ENCODE results near the gene HTD2.

Gene HTD2

GRCh38 chr3:58347984-58348383 is 41.7 kb downstream of the HTD2 start:
- TF ChIP-seq CTCF (conservative IDR thresholded peaks at IDR 0.05; ENCODE audit: control insufficient read depth, insufficient read depth, low read depth, low read length) = no peak
- no peak for DNase-seq (ENCODE audit: low read depth)
- no peak overlapping the region for H3K4me3 ChIP-seq (ENCODE audit: control insufficient read depth, low read depth, low read length)

GRCh38 chr3:58349792-58350626 is 43.7 kb downstream of the HTD2 start:
- TF ChIP-seq CTCF (conservative IDR thresholded peaks at IDR 0.05; ENCODE audit: control insufficient read depth, insufficient read depth, low read depth, low read length) = no peak

GRCh38 chr3:58350627-58351013 is 44.3 kb downstream of the HTD2 start:
- TF ChIP-seq CTCF (conservative IDR thresholded peaks at IDR 0.05; ENCODE audit: control insufficient read depth, insufficient read depth, low read depth, low read length) = no peak
- peak; percentile 67 for DNase-seq (ENCODE audit: low read depth)
- H3K4me3 ChIP-seq (ENCODE audit: control insufficient read depth, low read depth, low read length) = no peak overlapping the region

More at GRCh38 chr3:58349792-58350626, 43.7 kb downstream of the HTD2 start:
- no peak overlapping the region for H3K4me3 ChIP-seq (ENCODE audit: control insufficient read depth, low read depth, low read length)
- no peak for DNase-seq (ENCODE audit: low read depth)

- no peak overlapping the region for H3K4me3 ChIP-seq (ENCODE audit: control insufficient read depth, low read depth, low read length)
- DNase-seq (ENCODE audit: low read depth) = no peak
- TF ChIP-seq CTCF (conservative IDR thresholded peaks at IDR 0.05; ENCODE audit: control insufficient read depth, insufficient read depth, low read depth, low read length) = no peak
These were observed 45.6 kb downstream of the HTD2 start for GRCh38 chr3:58351920-58352319.

GRCh38 chr3:58352626-58353025 is 46.3 kb downstream of the HTD2 start:
- no peak overlapping the region for H3K4me3 ChIP-seq (ENCODE audit: control insufficient read depth, low read depth, low read length)
- no peak for TF ChIP-seq CTCF (conservative IDR thresholded peaks at IDR 0.05; ENCODE audit: control insufficient read depth, insufficient read depth, low read depth, low read length)
- no peak for DNase-seq (ENCODE audit: low read depth)

GRCh38 chr3:58353722-58354553 is 47.6 kb downstream of the HTD2 start:
- no peak for TF ChIP-seq CTCF (conservative IDR thresholded peaks at IDR 0.05; ENCODE audit: control insufficient read depth, insufficient read depth, low read depth, low read length)
- DNase-seq (ENCODE audit: low read depth) = peak; percentile 26
- H3K4me3 ChIP-seq (ENCODE audit: control insufficient read depth, low read depth, low read length) = no peak overlapping the region

Data from fibroblast of mammary gland (primary cell).